Liver (tissue), 10 donors: ENCODE data around the gene SSX4B. TPM values are rescaled to one million over a fixed set of nuclear protein-coding genes. Genes with fewer than 3 reads are reported as not detected.
"Not testable (repeated sequence)": the region's sequence is repeated elsewhere in the genome, so short reads cannot be mapped to it uniquely, and the experiment has no call there.

Source experiments
- DNase-seq: peaks from one replicate; pipeline ENCODE4 v3.0.0-alpha.2; 2017; ENCODE audit warnings: low spot score
- H3K27ac ChIP-seq, 2 donors: one replicate each; pipeline ENCODE4 v1.7.0; 2013; ENCODE audit warnings: inconsistent platforms in 2 of 2, low read length in 2 of 2, control low read depth in 1 of 2, low read depth in 1 of 2, mild to moderate bottlenecking in 1 of 2
- H3K27me3 ChIP-seq, 4 donors: one replicate each; pipeline versions ENCODE4 v1.6.1 to v1.7.0; 2013; ENCODE audit warnings: low read length in 3 of 4, inconsistent platforms in 1 of 4, mild to moderate bottlenecking in 1 of 4, moderate library complexity in 1 of 4; ENCODE audit not compliant: control insufficient read depth in 4 of 4, insufficient read depth in 4 of 4
- H3K36me3 ChIP-seq, 4 donors: one replicate each; pipeline versions ENCODE4 v1.6.1 to v1.7.0; 2013; ENCODE audit warnings: low read length in 3 of 4, mild to moderate bottlenecking in 3 of 4, low read depth in 1 of 4, moderate library complexity in 1 of 4; ENCODE audit not compliant: control insufficient read depth in 4 of 4, insufficient read depth in 3 of 4
- H3K4me1 ChIP-seq, 4 donors: one replicate each; pipeline versions ENCODE4 v1.6.1 to v1.7.0; 2013; ENCODE audit warnings: low read length in 3 of 4, mild to moderate bottlenecking in 3 of 4, moderate library complexity in 1 of 4; ENCODE audit not compliant: control insufficient read depth in 4 of 4, insufficient read depth in 4 of 4
- H3K4me3 ChIP-seq, 3 donors: one replicate each; pipeline versions ENCODE4 v1.6.1 to v1.7.0; 2013; ENCODE audit warnings: low read length in 3 of 3, control low read depth in 1 of 3, low read depth in 1 of 3, mild to moderate bottlenecking in 1 of 3
- H3K9ac ChIP-seq, 2 donors: one replicate each; pipeline ENCODE4 v1.7.0; 2013; ENCODE audit warnings: low read length in 2 of 2, mild to moderate bottlenecking in 2 of 2, moderate library complexity in 2 of 2, control low read depth in 1 of 2, low read depth in 1 of 2
- H3K9me3 ChIP-seq, 4 donors: one replicate each; pipeline versions ENCODE4 v1.6.1 to v1.7.0; 2013; ENCODE audit warnings: low read length in 3 of 4; ENCODE audit not compliant: control insufficient read depth in 4 of 4
- ZBTB33 ChIP-seq: IDR thresholded peaks from 2 replicates; pipeline ENCODE4 v1.6.1; 2016; ENCODE audit warnings: antibody characterized with exemption
- WGBS: extraction: QIAGEN DNeasy Blood & Tissue Kit; methylation state at CpG from one replicate; pipeline ENCODE4 v1.1.7; 2013; 5-methylcytosine and 5-hydroxymethylcytosine counted together
- polyA plus RNA-seq, 2 donors: library from polyadenylated mRNA; stranded (reverse) in 1 of 2; unstranded in 1 of 2; fragments of 200-250 nt in 1 of 2; fragments of >200 nt in 1 of 2; fragmentation: Nextera tagmentation in 1 of 2; extraction: Ambion mirVana in 1 of 2; gene quantifications; one replicate each; pipeline versions ENCODE4 v1.2.1 to v1.2.3, GENCODE V29; 2013 to 2015
- small RNA-seq: library from RNA; depleted of rRNA; stranded (forward); fragments of <200 nt; gene quantifications from one replicate; pipeline ENCODE3, GENCODE V24; 2014
- total RNA-seq, 2 donors: library from RNA; depleted of rRNA; stranded (reverse); fragments of >200 nt; gene quantifications; one replicate each; pipeline ENCODE4 v1.2.3, GENCODE V29; 2014
- donor health status: healthy.
- donor health status: healthy.
- donor health status: healthy.
- donor health status: healthy.
- donor health status: healthy.

SSX4B gene
- total and polyA plus RNA-seq, 4 donors: not detected

- no peak for TF ChIP-seq ZBTB33
These were observed 54.1 kb downstream of the SSX4B start (continued) for GRCh38 chrX:48357681-48358080.

- H3K4me3 ChIP-seq, DNase-seq, H3K27me3 ChIP-seq, H3K9me3 ChIP-seq, H3K36me3 ChIP-seq, H3K4me1 ChIP-seq, H3K9ac ChIP-seq, H3K27ac ChIP-seq: not testable (repeated sequence)
- WGBS: 91% methylated on average over 19 of the region's 19 CpGs
These were observed 55.3 kb downstream of the SSX4B start, which contains the start of gene SSX3 for GRCh38 chrX:48356315-48357094. Gene SSX3 (minus strand): TSS chrX:48356703. CDS start chrX:48355249, 1,454 bp downstream.

Small RNA genes within 50 kb of the gene (small RNA-seq; reads per million reads assigned to genes)
- gene AL606490.4 (not detected), gene AL606490.7 (not detected)

Other genes starting within 250 kb of the SSX4B start
- not detected for gene SSX5, start 215.2 kb downstream of the SSX4B start, total RNA-seq
- gene SSX5, start 215.2 kb downstream of the SSX4B start, polyA plus RNA-seq: not detected
- gene SSX1, start 156.6 kb downstream of the SSX4B start, total RNA-seq: not detected
- not detected for gene SSX1, start 156.6 kb downstream of the SSX4B start, polyA plus RNA-seq
- gene SSX3, start 55.3 kb downstream of the SSX4B start, total RNA-seq: not detected
- not detected for gene SSX3, start 55.3 kb downstream of the SSX4B start, polyA plus RNA-seq
- not detected for gene SSX4, start 28.4 kb downstream of the SSX4B start, total RNA-seq
- gene SSX4, start 28.4 kb downstream of the SSX4B start, polyA plus RNA-seq: not detected
- gene SLC38A5, start 58.3 kb upstream of the SSX4B start, total RNA-seq: 10 to 100 TPM in 1 of 2 donors, under 1 TPM in 1; 0.25 to 81.3 TPM
- gene SLC38A5, start 58.3 kb upstream of the SSX4B start, polyA plus RNA-seq: under 1 TPM; 0.38 to 0.53 TPM
- gene FTSJ1, start 64.2 kb upstream of the SSX4B start, total RNA-seq: 10 to 100 TPM; 13.3 to 21.8 TPM
- gene FTSJ1, start 64.2 kb upstream of the SSX4B start, polyA plus RNA-seq: 10 to 100 TPM; 14.3 to 19.6 TPM
- gene PORCN, start 97.0 kb upstream of the SSX4B start, total RNA-seq: 1 to 10 TPM in 1 of 2 donors, under 1 TPM in 1; 0.70 to 2.8 TPM
- 1 to 10 TPM; 2.8 to 4.9 TPM for gene PORCN, start 97.0 kb upstream of the SSX4B start, polyA plus RNA-seq
- gene EBP, start 109.8 kb upstream of the SSX4B start, total RNA-seq: 100 to 1,000 TPM; 304 to 362 TPM
- gene EBP, start 109.8 kb upstream of the SSX4B start, polyA plus RNA-seq: 100 to 1,000 TPM; 376 to 474 TPM
- gene TBC1D25, start 127.8 kb upstream of the SSX4B start, total RNA-seq: 1 to 10 TPM; 3.2 to 3.5 TPM
- 1 to 10 TPM; 2.6 to 5.8 TPM for gene TBC1D25, start 127.8 kb upstream of the SSX4B start, polyA plus RNA-seq
- gene RBM3, start 162.5 kb upstream of the SSX4B start, total RNA-seq: 10 to 100 TPM; 81.0 to 87.3 TPM
- 10 to 100 TPM; 28.6 to 43.2 TPM for gene RBM3, start 162.5 kb upstream of the SSX4B start, polyA plus RNA-seq
- 10 to 100 TPM; 25.4 to 39.8 TPM for gene WDR13, start 185.5 kb upstream of the SSX4B start, total RNA-seq
- gene WDR13, start 185.5 kb upstream of the SSX4B start, polyA plus RNA-seq: 10 to 100 TPM; 37.2 to 73.7 TPM